ENCODE measurements around the gene MT1M. TPM values are rescaled to one million over a fixed set of nuclear protein-coding genes. Genes with fewer than 3 reads are reported as not detected.
A peak's percentile ranks its signal among the peaks of the same experiment; 100 is the strongest.

The MT1M gene
- total RNA-seq, 1 donor from 2014 or later: 0.35 TPM

DNA sequence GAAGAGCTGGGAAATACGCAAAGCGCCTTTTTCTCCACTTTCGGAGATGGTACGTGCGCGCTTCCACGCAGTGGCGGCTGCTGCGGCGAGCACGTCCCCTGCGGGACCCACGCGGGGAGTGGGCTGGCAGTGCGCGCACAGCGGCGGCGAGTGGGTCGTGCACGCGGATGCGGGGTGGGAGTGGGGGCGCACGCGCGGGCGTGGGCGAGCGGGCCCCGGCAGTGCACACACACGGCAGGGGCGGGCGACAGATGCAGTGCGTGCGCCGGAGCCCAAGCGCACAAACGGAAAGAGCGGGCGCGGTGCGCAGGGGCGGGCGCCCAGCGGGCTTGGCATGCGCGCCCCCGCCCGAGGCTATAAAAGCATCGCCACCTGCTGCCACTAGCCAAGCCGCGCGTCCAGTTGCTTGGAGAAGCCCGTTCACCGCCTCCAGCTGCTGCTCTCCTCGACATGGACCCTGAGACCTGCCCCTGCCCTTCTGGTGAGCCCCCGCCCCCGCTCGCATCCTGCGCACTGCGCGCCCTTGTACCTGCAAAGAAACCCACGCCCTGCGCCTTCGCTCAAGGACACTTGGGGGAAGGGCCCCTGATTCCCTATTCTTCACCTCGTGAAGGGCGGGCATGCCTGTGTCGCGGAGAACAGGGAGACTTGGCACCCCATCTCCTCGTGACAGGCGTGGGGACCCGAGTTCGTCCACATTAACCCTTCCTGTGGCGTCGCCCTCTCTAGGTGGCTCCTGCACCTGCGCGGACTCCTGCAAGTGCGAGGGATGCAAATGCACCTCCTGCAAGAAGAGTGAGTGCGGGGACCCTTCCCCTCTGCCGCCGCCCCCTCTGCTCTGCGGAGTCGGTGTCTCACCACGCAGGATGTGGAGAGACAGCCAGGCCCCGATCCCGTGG is 43.1 kb upstream of the MT1M start, which contains the start of gene MT3:
Gene MT3 (plus strand): TSS at position 388 of the 899 bp plus-strand sequence. CDS start 63 bp downstream, at position 451.
- H3K36me3 Mint-ChIP-seq (ENCODE audit: low read depth): no peaks in the 10 kb centered on the region
- no peak for DNase-seq (ENCODE audit: low spot score)
- H3K9me3 Mint-ChIP-seq (ENCODE audit: low read depth): peaks cover 3% of the 10 kb centered on the region
- peak within 1 kb of the TSS; percentile 68 for H3K4me3 Mint-ChIP-seq (ENCODE audit: unreplicated experiment)
- TF ChIP-seq, protein P1, sequence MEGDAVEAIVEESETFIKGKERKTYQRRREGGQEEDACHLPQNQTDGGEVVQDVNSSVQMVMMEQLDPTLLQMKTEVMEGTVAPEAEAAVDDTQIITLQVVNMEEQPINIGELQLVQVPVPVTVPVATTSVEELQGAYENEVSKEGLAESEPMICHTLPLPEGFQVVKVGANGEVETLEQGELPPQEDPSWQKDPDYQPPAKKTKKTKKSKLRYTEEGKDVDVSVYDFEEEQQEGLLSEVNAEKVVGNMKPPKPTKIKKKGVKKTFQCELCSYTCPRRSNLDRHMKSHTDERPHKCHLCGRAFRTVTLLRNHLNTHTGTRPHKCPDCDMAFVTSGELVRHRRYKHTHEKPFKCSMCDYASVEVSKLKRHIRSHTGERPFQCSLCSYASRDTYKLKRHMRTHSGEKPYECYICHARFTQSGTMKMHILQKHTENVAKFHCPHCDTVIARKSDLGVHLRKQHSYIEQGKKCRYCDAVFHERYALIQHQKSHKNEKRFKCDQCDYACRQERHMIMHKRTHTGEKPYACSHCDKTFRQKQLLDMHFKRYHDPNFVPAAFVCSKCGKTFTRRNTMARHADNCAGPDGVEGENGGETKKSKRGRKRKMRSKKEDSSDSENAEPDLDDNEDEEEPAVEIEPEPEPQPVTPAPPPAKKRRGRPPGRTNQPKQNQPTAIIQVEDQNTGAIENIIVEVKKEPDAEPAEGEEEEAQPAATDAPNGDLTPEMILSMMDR (IDR thresholded peaks at IDR 0.05): peak; percentile 20
- H3K27me3 Mint-ChIP-seq (ENCODE audit: low read depth): peaks cover 17% of the 10 kb centered on the region
- no peak within 1 kb of the TSS for H3K27ac Mint-ChIP-seq (ENCODE audit: unreplicated experiment)
- peaks cover 13% of the 10 kb centered on the region for H3K4me1 Mint-ChIP-seq (ENCODE audit: low read depth)

DNA sequence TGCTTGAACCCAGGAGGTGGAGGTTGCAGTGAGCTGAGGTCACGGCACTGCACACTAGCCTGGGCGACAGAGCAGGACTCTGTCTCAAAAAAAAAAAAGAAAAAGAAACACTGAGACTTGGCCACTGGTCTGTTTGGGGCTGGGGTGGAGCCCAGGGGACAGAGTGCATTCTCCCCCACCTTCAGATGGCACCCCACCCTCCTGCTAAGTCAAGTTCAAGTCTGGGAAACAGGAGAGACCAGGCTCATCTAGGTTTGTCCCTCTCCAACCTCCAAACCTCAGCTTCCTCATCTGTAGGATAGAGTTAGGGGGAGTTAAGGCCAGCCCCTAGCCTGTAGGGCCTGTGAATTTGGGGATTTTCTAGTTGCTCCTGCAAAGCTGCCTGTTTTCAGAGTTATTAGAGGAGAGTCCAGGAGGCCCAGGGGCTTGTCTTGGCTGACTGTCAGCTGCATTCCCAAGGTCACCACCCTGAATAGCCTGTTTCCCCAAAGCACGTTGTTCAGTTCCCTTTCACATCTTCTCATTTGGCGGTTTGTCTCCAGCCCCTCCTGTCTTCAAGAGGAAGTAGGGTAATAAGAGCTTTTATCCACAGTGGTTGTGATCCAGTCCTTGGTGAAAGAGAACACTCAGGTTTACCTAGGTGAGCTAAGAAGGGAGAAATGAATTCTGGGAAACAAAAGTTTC is 40.9 kb upstream of the MT1M start:
- TF ChIP-seq, protein P1 (IDR thresholded peaks at IDR 0.05): no peak
- Mint-ChIP-seq H3K4me3 (ENCODE audit: unreplicated experiment) (no peak overlapping the region), H3K9me3 (ENCODE audit: low read depth) (peaks cover 3% of the 10 kb centered on the region), H3K4me1 (ENCODE audit: low read depth) (peaks cover 13% of the 10 kb centered on the region), H3K36me3 (ENCODE audit: low read depth) (no peaks in the 10 kb centered on the region), H3K27ac (ENCODE audit: unreplicated experiment) (no peak overlapping the region), H3K27me3 (ENCODE audit: low read depth) (peaks cover 14% of the 10 kb centered on the region)
- DNase-seq (ENCODE audit: low spot score): no peak

DNA sequence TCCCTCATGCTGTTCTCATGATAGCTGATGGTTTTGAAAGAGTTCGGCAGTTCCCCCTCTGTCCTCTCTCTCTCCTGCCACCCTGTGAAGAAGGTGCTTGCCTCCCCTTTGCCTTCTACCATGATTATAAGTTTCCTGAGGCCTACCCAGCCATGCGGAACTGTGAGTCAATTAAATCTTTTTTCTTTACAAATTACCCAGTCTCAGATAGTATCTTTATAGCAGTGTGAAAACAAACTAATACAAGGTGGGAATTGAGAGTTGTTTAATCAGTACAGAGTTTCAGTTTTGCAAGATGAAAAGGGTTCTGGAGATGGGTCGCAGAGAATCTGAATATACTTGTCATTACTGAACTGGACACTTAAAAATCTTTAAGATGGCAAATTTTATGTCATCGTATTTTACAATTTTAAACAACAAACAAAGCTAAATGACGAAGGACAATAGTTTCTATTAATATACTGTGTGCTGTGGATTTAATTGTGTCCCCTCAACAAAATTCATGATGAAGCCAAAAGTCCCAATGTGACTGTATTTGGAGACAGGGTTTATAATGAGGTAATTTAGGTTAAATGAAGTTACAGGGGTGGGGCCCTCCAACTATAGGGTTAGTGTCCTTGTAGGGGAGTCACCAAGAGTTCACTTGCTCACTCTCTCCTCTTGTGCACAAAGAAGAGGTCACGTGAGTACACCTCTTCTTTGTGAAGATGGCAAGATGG is 38.7 kb upstream of the MT1M start:
- H3K27me3 Mint-ChIP-seq (ENCODE audit: low read depth): peaks cover 11% of the 10 kb centered on the region
- peaks cover 10% of the 10 kb centered on the region for H3K9me3 Mint-ChIP-seq (ENCODE audit: low read depth)
- H3K36me3 Mint-ChIP-seq (ENCODE audit: low read depth): no peaks in the 10 kb centered on the region
- TF ChIP-seq, protein P1 (IDR thresholded peaks at IDR 0.05): no peak
- H3K27ac Mint-ChIP-seq (ENCODE audit: unreplicated experiment): no peak overlapping the region
- no peak for DNase-seq (ENCODE audit: low spot score)
- peaks cover 11% of the 10 kb centered on the region for H3K4me1 Mint-ChIP-seq (ENCODE audit: low read depth)
- H3K4me3 Mint-ChIP-seq (ENCODE audit: unreplicated experiment): no peak overlapping the region

DNA sequence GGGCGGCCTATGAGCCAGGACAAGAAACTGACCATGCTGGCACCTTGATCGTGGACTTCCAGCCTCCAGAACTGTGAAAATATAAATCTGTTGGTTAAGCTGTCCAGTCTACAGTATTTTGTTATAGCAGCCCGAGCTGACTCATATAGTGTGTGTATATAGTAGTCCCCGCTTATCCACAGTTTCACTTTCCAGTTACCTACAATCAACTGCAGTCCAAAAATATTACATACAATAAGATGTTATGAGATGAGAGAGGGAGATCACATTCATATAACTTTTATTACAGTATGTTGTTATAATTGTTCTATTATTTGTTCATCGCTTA is 38.2 kb upstream of the MT1M start:
- Mint-ChIP-seq H3K27me3 (ENCODE audit: low read depth) (peaks cover 8% of the 10 kb centered on the region), H3K9me3 (ENCODE audit: low read depth) (peaks cover 10% of the 10 kb centered on the region), H3K27ac (ENCODE audit: unreplicated experiment) (no peak overlapping the region), H3K36me3 (ENCODE audit: low read depth) (no peaks in the 10 kb centered on the region), H3K4me1 (ENCODE audit: low read depth) (peaks cover 9% of the 10 kb centered on the region), H3K4me3 (ENCODE audit: unreplicated experiment) (no peak overlapping the region)
- TF ChIP-seq, protein P1 (IDR thresholded peaks at IDR 0.05): no peak
- DNase-seq (ENCODE audit: low spot score): no peak
